ENCODE results near the gene DNAH6. TPM values are rescaled to one million over a fixed set of nuclear protein-coding genes. Genes with fewer than 3 reads are reported as not detected.

Gene DNAH6
- polyA plus RNA-seq, 1 donor (not counting 4 experiments of a cell fraction or from before 2014, with no cell fraction given): 0.05 TPM

DNA sequence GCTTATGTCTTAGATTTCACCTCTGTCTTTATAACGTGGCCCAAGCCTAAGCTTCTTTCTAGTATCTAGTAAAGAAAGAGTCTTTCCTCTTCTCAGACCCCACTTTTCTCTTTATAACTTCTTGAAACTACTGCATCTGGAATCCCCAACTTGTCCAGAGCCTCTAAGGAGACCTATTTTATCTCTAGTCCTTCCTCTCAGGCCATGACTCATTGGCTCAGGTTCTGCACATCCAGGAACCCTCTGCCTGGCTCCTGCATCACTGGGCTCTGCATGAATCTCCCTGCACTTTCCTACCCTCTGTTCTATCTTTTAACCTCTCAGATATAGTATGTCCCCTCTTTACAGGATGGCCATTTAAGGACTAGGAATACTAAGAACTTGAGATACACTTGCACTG lies 124.7 kb downstream of the DNAH6 start:
- H4K20me1 ChIP-seq (ENCODE audit: control insufficient read depth, extremely low read depth, insufficient read depth, low read length): no peaks in the 10 kb centered on the region
- no peaks in the 10 kb centered on the region for H3K36me3 ChIP-seq (ENCODE audit: control insufficient read depth in 2 of 2, extremely low read depth in 1 of 2, insufficient read depth in 2 of 2, low read length in 2 of 2)
- no peak for DNase-seq (ENCODE audit: low read depth, low spot score)
- H3K9ac ChIP-seq (ENCODE audit: control insufficient read depth, extremely low read depth, insufficient read depth, low read length): no peak overlapping the region
- H2AFZ ChIP-seq (ENCODE audit: control insufficient read depth, low read length): no peak overlapping the region
- H3K4me3 ChIP-seq (ENCODE audit: control insufficient read depth in 2 of 3, extremely low read depth in 1 of 3, insufficient read depth in 2 of 3, low read depth in 1 of 3, low read length in 3 of 3): no peak overlapping the region
- H3K4me1 ChIP-seq (ENCODE audit: control insufficient read depth, extremely low read depth, insufficient read depth, low read length): no peaks in the 10 kb centered on the region
- H3K27ac ChIP-seq (ENCODE audit: control insufficient read depth, insufficient read depth, low read length): no peak overlapping the region
- FAIRE-seq: no peak
- TF ChIP-seq CTCF (optimal IDR thresholded peaks at IDR 0.05 in 1 of 3, IDR thresholded peaks at IDR 0.05 in 1 of 3, conservative IDR thresholded peaks at IDR 0.05 in 1 of 3; ENCODE audit: extremely low read depth in 1 of 3, insufficient read depth in 2 of 3, low read length in 3 of 3) (no peak), EZH2 (IDR thresholded peaks at IDR 0.05; ENCODE audit: low read length) (no peak)
- dilution Hi-C loops (cut with MboI; ENCODE audit: extremely low pct_ligation_motif_present, low sequenced_read_pairs): no loop called here
- H3K79me2 ChIP-seq (ENCODE audit: control insufficient read depth, insufficient read depth, low read length): no peaks in the 10 kb centered on the region
- H3K27me3 ChIP-seq (ENCODE audit: control insufficient read depth, extremely low read depth, insufficient read depth, low read length): no peaks in the 10 kb centered on the region
- H3K9me3 ChIP-seq (ENCODE audit: control insufficient read depth, low read depth, low read length): no peaks in the 10 kb centered on the region
- H3K4me2 ChIP-seq (ENCODE audit: control insufficient read depth, extremely low read depth, insufficient read depth, low read depth, low read length): no peak overlapping the region
- no peaks in the 10 kb centered on the region for H3K9me1 ChIP-seq (ENCODE audit: control insufficient read depth, extremely low read depth, insufficient read depth, low read length)

DNA sequence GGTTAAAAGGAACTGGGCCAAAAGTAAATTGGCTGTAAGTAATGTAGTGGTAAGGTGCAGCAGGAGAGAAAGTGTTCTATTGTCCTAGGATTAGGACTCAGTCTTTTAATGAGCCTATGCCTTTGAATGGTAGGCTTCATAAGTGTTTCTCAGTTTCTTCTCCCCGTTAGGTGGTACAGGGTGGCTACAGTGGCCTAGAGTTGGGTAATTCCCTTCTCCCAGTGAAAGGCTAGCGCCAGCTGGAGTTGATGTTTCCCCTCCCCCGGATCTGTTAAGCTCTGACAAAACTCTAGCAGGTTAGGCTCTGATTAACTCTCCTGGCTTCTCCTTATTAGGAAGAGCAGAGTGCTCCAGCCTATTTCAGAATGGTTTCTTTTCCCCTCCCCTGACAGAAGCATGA lies 127.7 kb downstream of the DNAH6 start:
- Histone ChIP-seq H3K79me2 (ENCODE audit: control insufficient read depth, insufficient read depth, low read length) (no peaks in the 10 kb centered on the region), H3K9me3 (ENCODE audit: control insufficient read depth, low read depth, low read length) (no peaks in the 10 kb centered on the region), H3K27me3 (ENCODE audit: control insufficient read depth, extremely low read depth, insufficient read depth, low read length) (no peaks in the 10 kb centered on the region), H3K36me3 (ENCODE audit: control insufficient read depth in 2 of 2, extremely low read depth in 1 of 2, insufficient read depth in 2 of 2, low read length in 2 of 2) (no peaks in the 10 kb centered on the region), H3K9me1 (ENCODE audit: control insufficient read depth, extremely low read depth, insufficient read depth, low read length) (no peaks in the 10 kb centered on the region), H3K4me1 (ENCODE audit: control insufficient read depth, extremely low read depth, insufficient read depth, low read length) (no peaks in the 10 kb centered on the region), H3K27ac (ENCODE audit: control insufficient read depth, insufficient read depth, low read length) (no peak overlapping the region), H3K4me2 (ENCODE audit: control insufficient read depth, extremely low read depth, insufficient read depth, low read depth, low read length) (no peak overlapping the region), H2AFZ (ENCODE audit: control insufficient read depth, low read length) (no peak overlapping the region), H3K9ac (ENCODE audit: control insufficient read depth, extremely low read depth, insufficient read depth, low read length) (no peak overlapping the region), H3K4me3 (ENCODE audit: control insufficient read depth in 2 of 3, extremely low read depth in 1 of 3, insufficient read depth in 2 of 3, low read depth in 1 of 3, low read length in 3 of 3) (no peak overlapping the region), H4K20me1 (ENCODE audit: control insufficient read depth, extremely low read depth, insufficient read depth, low read length) (no peaks in the 10 kb centered on the region)
- TF ChIP-seq EZH2 (IDR thresholded peaks at IDR 0.05; ENCODE audit: low read length) (no peak), CTCF (optimal IDR thresholded peaks at IDR 0.05 in 1 of 3, IDR thresholded peaks at IDR 0.05 in 1 of 3, conservative IDR thresholded peaks at IDR 0.05 in 1 of 3; ENCODE audit: extremely low read depth in 1 of 3, insufficient read depth in 2 of 3, low read length in 3 of 3) (no peak)
- DNase-seq (ENCODE audit: low read depth, low spot score): no peak
- no peak for FAIRE-seq
- dilution Hi-C loops (cut with MboI; ENCODE audit: extremely low pct_ligation_motif_present, low sequenced_read_pairs): no loop called here
